H1 (cell line): ENCODE measurements around the gene ERMARD. TPM values are rescaled to one million over a fixed set of nuclear protein-coding genes. Genes with fewer than 3 reads are reported as not detected.
A peak's percentile ranks its signal among the peaks of the same experiment; 100 is the strongest.

ENCODE experiments used
- CTCF ChIA-PET: fragments of 300-600 bp; sonication (Branson Sonifier 250); formaldehyde crosslinking; loops from one replicate; lab custom pipeline; 2021; ENCODE audit not compliant: partially characterized antibody; lab: Charles Lee
- POLR2A ChIA-PET: fragments of 300-600 bp; sonication (Branson Sonifier 250); formaldehyde crosslinking; loops from one replicate; lab custom pipeline; 2021; ENCODE audit warnings: inconsistent platforms; ENCODE audit not compliant: partially characterized antibody; lab: Charles Lee
- DNase-seq, 2 experiments: peaks; one replicate each; pipeline versions ENCODE4 v3.0.0 to v3.0.0-alpha.2; 2010 to 2022; ENCODE audit warnings: low spot score in 2 of 2, low read depth in 1 of 2, mixed read lengths in 1 of 2
- FAIRE-seq: peaks from 2 replicates; lab custom pipeline; 2011; peaks lifted over from hg19 to GRCh38; lab: Jason Lieb, UNC
- H2AFZ ChIP-seq: 2 replicates; pipeline ENCODE4 v1.8.1; 2012; ENCODE audit warnings: low read length, inconsistent platforms
- H2AK5ac ChIP-seq: 2 replicates; pipeline ENCODE4 v1.6.1; 2013; ENCODE audit warnings: low read depth, low read length
- H2BK120ac ChIP-seq: replicated peaks from 2 replicates; pipeline ENCODE3; 2013; ENCODE audit warnings: low read depth, low read length, inconsistent platforms
- H2BK12ac ChIP-seq: 2 replicates; pipeline ENCODE4 v1.6.1; 2013; ENCODE audit warnings: low read depth, low read length
- H2BK15ac ChIP-seq: 2 replicates; pipeline ENCODE4 v1.6.1; 2013; ENCODE audit warnings: low read length
- H2BK20ac ChIP-seq: 2 replicates; pipeline ENCODE4 v1.6.1; 2013; ENCODE audit warnings: low read length
- H2BK5ac ChIP-seq: 2 replicates; pipeline ENCODE4 v1.6.1; 2013; ENCODE audit warnings: low read depth, low read length
- H3K14ac ChIP-seq: 2 replicates; pipeline ENCODE4 v1.6.1; 2013; ENCODE audit warnings: inconsistent platforms; ENCODE audit not compliant: insufficient read length
- H3K18ac ChIP-seq: 2 replicates; pipeline ENCODE4 v1.6.1; 2013; ENCODE audit warnings: low read length; ENCODE audit errors: extremely low read depth
- H3K23ac ChIP-seq: 2 replicates; pipeline ENCODE4 v1.6.1; 2013; ENCODE audit warnings: inconsistent platforms; ENCODE audit not compliant: insufficient read length
- H3K23me2 ChIP-seq: 2 replicates; pipeline ENCODE4 v1.6.1; 2013; ENCODE audit warnings: low read depth, low read length
- H3K27ac ChIP-seq: 2 replicates; pipeline ENCODE4 v1.6.1; 2011; ENCODE audit warnings: low read depth, low read length, inconsistent platforms
- H3K27me3 ChIP-seq, 4 experiments: replicated peaks in 1 of 4; 1 replicate in 1 of 4; 2 replicates in 3 of 4; pipeline versions ENCODE4 v1.6.1 to v1.8.1; 2011 to 2013; ENCODE audit warnings: low read length in 3 of 4, mild to moderate bottlenecking in 3 of 4, inconsistent platforms in 2 of 4, mixed read lengths in 2 of 4, moderate library complexity in 1 of 4; ENCODE audit not compliant: control insufficient read depth in 3 of 4, insufficient read depth in 3 of 4; ENCODE audit errors: extremely low read depth in 1 of 4
- H3K36me3 ChIP-seq, 4 experiments: 2 replicates each; pipeline versions ENCODE4 v1.6.1 to v1.8.1; 2011 to 2013; ENCODE audit warnings: mild to moderate bottlenecking in 4 of 4, low read length in 3 of 4, moderate library complexity in 2 of 4, control low read depth in 1 of 4, inconsistent platforms in 1 of 4; ENCODE audit not compliant: insufficient read depth in 4 of 4, control insufficient read depth in 2 of 4
- H3K4ac ChIP-seq: replicated peaks from 2 replicates; pipeline ENCODE3; 2013; ENCODE audit warnings: low read length, low read depth, mixed read lengths, inconsistent platforms; ENCODE audit not compliant: insufficient read length
- H3K4me1 ChIP-seq, 4 experiments: replicated peaks in 1 of 4; 1 replicate in 1 of 4; 2 replicates in 3 of 4; pipeline versions ENCODE4 v1.6.1 to v1.8.1; 2011 to 2013; ENCODE audit warnings: low read length in 3 of 4, inconsistent platforms in 2 of 4, mixed read lengths in 1 of 4; ENCODE audit not compliant: insufficient read depth in 4 of 4, control insufficient read depth in 3 of 4
- H3K4me2 ChIP-seq, 2 experiments: 2 replicates each; pipeline versions ENCODE4 v1.6.1 to v1.8.1; 2011 to 2013; ENCODE audit warnings: low read depth in 2 of 2, low read length in 2 of 2, control low read depth in 1 of 2, inconsistent platforms in 1 of 2, mild to moderate bottlenecking in 1 of 2; ENCODE audit not compliant: insufficient read depth in 1 of 2
- H3K4me3 ChIP-seq, 4 experiments: fragments of 200-600, 300-600 bp in 1 of 4; sonication (generic), shearing (Covaris generic), sonication (Bioruptor Twin) in 1 of 4; 2 replicates each; pipeline versions ENCODE4 v1.5.1 to v1.8.1; 2011 to 2016; ENCODE audit warnings: low read length in 4 of 4, low read depth in 3 of 4, control low read depth in 2 of 4, inconsistent platforms in 2 of 4, mild to moderate bottlenecking in 2 of 4, mixed read lengths in 1 of 4, moderate library complexity in 1 of 4; ENCODE audit not compliant: insufficient read depth in 2 of 4; ENCODE audit errors: extremely low read depth in 1 of 4
- H3K56ac ChIP-seq: replicated peaks from 2 replicates; pipeline ENCODE3; 2013; ENCODE audit warnings: low read depth, mild to moderate bottlenecking, mixed read lengths, low read length, inconsistent platforms; ENCODE audit not compliant: insufficient read length
- H3K79me1 ChIP-seq: 2 replicates; pipeline ENCODE4 v1.6.1; 2013; ENCODE audit warnings: low read depth, low read length, control low read depth
- H3K79me2 ChIP-seq, 2 experiments: 2 replicates each; pipeline versions ENCODE4 v1.6.1 to v1.8.1; 2012 to 2013; ENCODE audit warnings: low read length in 2 of 2, mild to moderate bottlenecking in 2 of 2, inconsistent platforms in 1 of 2; ENCODE audit not compliant: insufficient read depth in 2 of 2, control insufficient read depth in 1 of 2
- H3K9ac ChIP-seq, 4 experiments: replicated peaks in 1 of 4; 1 replicate in 1 of 4; 2 replicates in 3 of 4; pipeline versions ENCODE4 v1.6.1 to v1.8.1; 2011 to 2013; ENCODE audit warnings: low read depth in 3 of 4, low read length in 3 of 4, control low read depth in 2 of 4, mild to moderate bottlenecking in 2 of 4, moderate library complexity in 2 of 4, inconsistent platforms in 1 of 4; ENCODE audit errors: extremely low read depth in 1 of 4
- H3K9me3 ChIP-seq, 2 experiments: 2 replicates each; pipeline versions ENCODE4 v1.6.1 to v1.8.1; 2012 to 2013; ENCODE audit warnings: mild to moderate bottlenecking in 2 of 2, moderate library complexity in 2 of 2, control low read depth in 1 of 2, inconsistent platforms in 1 of 2, low read depth in 1 of 2, low read length in 1 of 2, mixed read lengths in 1 of 2; ENCODE audit not compliant: insufficient read depth in 2 of 2
- H4K20me1 ChIP-seq, 2 experiments: replicated peaks in 1 of 2; 2 replicates each; pipeline versions ENCODE3 to v1.8.1; 2011 to 2013; ENCODE audit warnings: inconsistent platforms in 2 of 2, low read length in 2 of 2, mild to moderate bottlenecking in 1 of 2; ENCODE audit not compliant: insufficient read depth in 2 of 2, control insufficient read depth in 1 of 2
- H4K5ac ChIP-seq: 2 replicates; pipeline ENCODE4 v1.6.1; 2013; ENCODE audit warnings: low read length, low read depth, mixed read lengths, inconsistent platforms; ENCODE audit not compliant: insufficient read length
- H4K8ac ChIP-seq: 2 replicates; pipeline ENCODE4 v1.8.0; 2013; ENCODE audit warnings: mild to moderate bottlenecking, moderate library complexity, low read length, inconsistent platforms; ENCODE audit not compliant: insufficient read depth; ENCODE audit errors: extremely low read depth
- H4K91ac ChIP-seq: replicated peaks from 2 replicates; pipeline ENCODE3; 2013; ENCODE audit warnings: low read length, mixed read lengths, inconsistent platforms; ENCODE audit not compliant: insufficient read length
- BRCA1 ChIP-seq: IDR thresholded peaks from 2 replicates; pipeline ENCODE4 v1.6.1; 2012; ENCODE audit warnings: low read depth, low read length, improper control_type of control experiment
- CBX5 ChIP-seq: fragments of 300-800, 300-1000 bp; sonication (generic); IDR thresholded peaks from 2 replicates; pipeline ENCODE4 v1.7.1; 2016; ENCODE audit warnings: antibody characterized with exemption, low read length, low read depth
- CHD2 ChIP-seq: IDR thresholded peaks from 2 replicates; pipeline ENCODE4 v1.6.1; 2012; ENCODE audit warnings: low read length, improper control_type of control experiment
- GABPA ChIP-seq: IDR thresholded peaks from 2 replicates; pipeline ENCODE4 v1.6.1; 2011; ENCODE audit warnings: mild to moderate bottlenecking, low read length, moderate library complexity, borderline replicate concordance; ENCODE audit not compliant: insufficient read depth
- POU5F1 ChIP-seq: IDR thresholded peaks from 2 replicates; pipeline ENCODE4 v1.6.1; 2011; ENCODE audit warnings: low read depth, mild to moderate bottlenecking, low read length, moderate library complexity
- RBBP5 ChIP-seq: IDR thresholded peaks from 2 replicates; pipeline ENCODE4 v1.7.1; 2012; ENCODE audit warnings: low read depth, mild to moderate bottlenecking, inconsistent platforms, low read length, moderate library complexity, borderline replicate concordance
- RFX5 ChIP-seq: IDR thresholded peaks from 2 replicates; pipeline ENCODE4 v1.6.1; 2011; ENCODE audit warnings: low read depth, low read length, improper control_type of control experiment, borderline replicate concordance
- RNF2 ChIP-seq: fragments of 200-900, 300-1000 bp; sonication (generic); IDR thresholded peaks from 2 replicates; pipeline ENCODE4 v1.7.1; 2016; ENCODE audit warnings: borderline replicate concordance, low read depth, mild to moderate bottlenecking, antibody characterized with exemption, low read length; ENCODE audit not compliant: poor library complexity, severe bottlenecking; ENCODE audit errors: missing control alignments
- SAP30 ChIP-seq: fragments of 300-600 bp; sonication (generic); IDR thresholded peaks from 2 replicates; pipeline ENCODE4 v1.7.1; 2012; ENCODE audit warnings: low read length, moderate library complexity, mild to moderate bottlenecking, inconsistent platforms; ENCODE audit not compliant: insufficient read depth, insufficient replicate concordance
- SIN3A ChIP-seq, 2 experiments: IDR thresholded peaks in 1 of 2; conservative IDR thresholded peaks in 1 of 2; 2 replicates each; pipeline ENCODE4 v1.6.1; 2011 to 2012; ENCODE audit warnings: low read length in 2 of 2, improper control_type of control experiment in 1 of 2, low read depth in 1 of 2, mild to moderate bottlenecking in 1 of 2
- SIRT6 ChIP-seq: IDR thresholded peaks from one replicate; pipeline ENCODE4 v1.7.1; 2012; ENCODE audit warnings: low read length, inconsistent platforms
- TAF1 ChIP-seq: IDR thresholded peaks from 2 replicates; pipeline ENCODE4 v1.6.1; 2011; ENCODE audit warnings: mild to moderate bottlenecking, low read depth, low read length
- TBP ChIP-seq: IDR thresholded peaks from 2 replicates; pipeline ENCODE4 v1.6.1; 2011; ENCODE audit warnings: low read depth, low read length, improper control_type of control experiment
- WGBS, 2 experiments: shearing (Covaris generic) in 1 of 2; methylation state at CpG; one replicate each; pipeline versions ENCODE4 v1.1.6 to v1.1.7; 2013 to 2015; ENCODE audit warnings: low lambda C conversion rate in 2 of 2, mixed read lengths in 2 of 2, inconsistent platforms in 1 of 2, low coverage in 1 of 2, missing lambda C conversion rate in 1 of 2; ENCODE audit not compliant: insufficient replicate concordance in 2 of 2, insufficient coverage in 1 of 2, insufficient read length in 1 of 2; ENCODE audit errors: extremely low coverage in 1 of 2, missing lambda C conversion rate in 1 of 2; 5-methylcytosine and 5-hydroxymethylcytosine counted together
- polyA plus RNA-seq, 7 experiments: library from polyadenylated mRNA; depleted of rRNA in 3 of 7; stranded (reverse) in 5 of 7; unstranded in 2 of 7; fragments of >200 nt in 5 of 7; fragments of 200-250 nt in 2 of 7; gene quantifications; 1 replicate in 5 of 7; 2 replicates in 1 of 7; 4 replicates in 1 of 7; pipeline versions ENCODE4 v1.2.1 to v1.2.3, GENCODE V29; 2011 to 2013; ENCODE audit warnings: missing spikeins in 2 of 7, mixed read lengths in 2 of 7
- total RNA-seq: library from RNA; stranded (reverse); fragmentation: NEBNext Ultra II Directional; extraction: Animal tissue kit (Norgen Biotek cat#: 25700); gene quantifications from 2 replicates; pipeline ENCODE4 v1.2.1, GENCODE V29; 2021

Gene ERMARD
- total and polyA plus RNA-seq, 2 of the 8 experiments (the other 6 are each of a cell fraction or from before 2014, with no cell fraction given): 12.2 to 25.6 TPM

DNA sequence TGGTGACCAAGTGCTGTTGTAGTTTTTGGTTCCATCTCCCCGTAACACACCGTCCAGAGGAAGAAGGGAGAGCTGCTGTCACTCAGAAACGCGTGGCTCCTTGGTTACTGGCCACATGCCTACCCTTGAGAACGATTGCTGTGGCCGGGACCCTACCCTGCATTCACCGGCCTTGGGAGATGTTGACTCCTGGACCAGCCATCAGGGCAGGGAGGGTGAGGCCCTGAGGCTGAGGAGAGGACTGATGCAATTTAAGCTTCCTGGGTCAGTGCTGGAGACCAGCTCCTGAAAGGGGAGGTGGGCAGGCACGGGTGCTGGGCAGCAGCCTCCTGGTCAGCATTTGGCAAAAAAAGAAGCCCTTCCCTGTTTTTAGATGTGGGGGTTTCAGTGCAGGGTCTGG, 31.5 kb downstream of the ERMARD start:
- H2BK5ac ChIP-seq: no peak overlapping the region
- no peak overlapping the region for H4K8ac ChIP-seq
- WGBS, 2 experiments: 87% methylated on average over 6 of the region's 8 CpGs; no CpG with 5 or more reads in 1 of the 2 experiments

More for the DNA sequence above, 31.5 kb downstream of the ERMARD start:
- Histone ChIP-seq H3K4me1 (no peaks in the 10 kb centered on the region), H3K27ac (no peak overlapping the region), H3K79me2 (no peaks in the 10 kb centered on the region), H3K9me3 (no peaks in the 10 kb centered on the region), H3K18ac (no peak overlapping the region), H2BK20ac (no peak overlapping the region), H3K4me3 (no peak overlapping the region), H3K79me1 (no peaks in the 10 kb centered on the region), H3K23me2 (no peaks in the 10 kb centered on the region), H3K56ac (no peak overlapping the region), H3K9ac (no peak overlapping the region), H2BK120ac (no peak overlapping the region), H2AK5ac (no peak overlapping the region), H2AFZ (no peak overlapping the region), H3K4me2 (no peak overlapping the region), H2BK12ac (no peak overlapping the region), H3K14ac (no peak overlapping the region), H4K20me1 (no peaks in the 10 kb centered on the region), H2BK15ac (no peak overlapping the region), H3K23ac (no peak overlapping the region), H3K4ac (no peak overlapping the region), H4K91ac (no peak overlapping the region), H3K36me3 (no peaks in the 10 kb centered on the region), H3K27me3 (no peaks in the 10 kb centered on the region), H4K5ac (no peak overlapping the region)
- FAIRE-seq (no peak), DNase-seq (peak in 1 of 2 experiments; percentile 7)
- TF ChIP-seq POU5F1: no peak
- TF ChIP-seq CBX5: no peak
- TF ChIP-seq RNF2: no peak
- no peak for TF ChIP-seq GABPA
- TF ChIP-seq TBP: no peak
- no peak for TF ChIP-seq SIN3A (conservative IDR thresholded peaks at IDR 0.05 in 1 of 2, IDR thresholded peaks at IDR 0.05 in 1 of 2; ENCODE audit: low read depth in 1 of 2, low read length in 2 of 2)
- no peak for TF ChIP-seq RFX5
- TF ChIP-seq SAP30: no peak
- no peak for TF ChIP-seq BRCA1
- TF ChIP-seq SIRT6: no peak
- TF ChIP-seq TAF1: no peak
- TF ChIP-seq CHD2: no peak
- TF ChIP-seq RBBP5: no peak
- CTCF ChIA-PET: interaction anchor here (1.0 kb wide), 1 partner anchor 642 kb away, joined by 3 read pairs; no protein-coding TSS in a partner anchor
- POLR2A ChIA-PET: interaction anchor here (1.3 kb wide), 1 partner anchor 9 kb away, joined by 4 read pairs; no protein-coding TSS in a partner anchor
